Measurements from ENCODE around the gene DEGS2. TPM values are rescaled to one million over a fixed set of nuclear protein-coding genes. Genes with fewer than 3 reads are reported as not detected.

The DEGS2 gene
- total RNA-seq, 1 donor from 2014 or later: 149 TPM

- no peak for DNase-seq (ENCODE audit: low spot score)
Measured at GRCh38 chr14:100148837-100149731, 10.4 kb downstream of the DEGS2 start.

GRCh38 chr14:100147691-100148464 is 11.6 kb downstream of the DEGS2 start:
- DNase-seq (ENCODE audit: low spot score): no peak

GRCh38 chr14:100147181-100147631 is 12.2 kb downstream of the DEGS2 start:
- DNase-seq (ENCODE audit: low spot score): no peak

GRCh38 chr14:100146531-100147091 is 12.8 kb downstream of the DEGS2 start:
- no peak for DNase-seq (ENCODE audit: low spot score)

- no peak for DNase-seq (ENCODE audit: low spot score)
Measured at GRCh38 chr14:100145682-100146464, 13.6 kb downstream of the DEGS2 start.

GRCh38 chr14:100144996-100145646 is 14.3 kb downstream of the DEGS2 start:
- DNase-seq (ENCODE audit: low spot score): peak; percentile 75

- DNase-seq (ENCODE audit: low spot score): no peak
Measured at GRCh38 chr14:100144645-100144995, 14.8 kb downstream of the DEGS2 start.

- DNase-seq (ENCODE audit: low spot score): no peak
Measured at GRCh38 chr14:100143934-100144333, 15.5 kb downstream of the DEGS2 start.

GRCh38 chr14:100143523-100143922 is 15.9 kb downstream of the DEGS2 start:
- no peak for DNase-seq (ENCODE audit: low spot score)

- peak; percentile 73 for DNase-seq (ENCODE audit: low spot score)
Measured at GRCh38 chr14:100142073-100143040, 17.1 kb downstream of the DEGS2 start.

- DNase-seq (ENCODE audit: low spot score): no peak
Measured at GRCh38 chr14:100141098-100141497, 18.3 kb downstream of the DEGS2 start.

- no peak for DNase-seq (ENCODE audit: low spot score)
Measured at GRCh38 chr14:100140452-100141078, 18.9 kb downstream of the DEGS2 start.

- no peak for DNase-seq (ENCODE audit: low spot score)
Measured at GRCh38 chr14:100138955-100139354, 20.5 kb downstream of the DEGS2 start.

- no peak for DNase-seq (ENCODE audit: low spot score)
Measured at GRCh38 chr14:100138082-100138787, 21.2 kb downstream of the DEGS2 start.

- DNase-seq (ENCODE audit: low spot score): no peak
Measured at GRCh38 chr14:100137173-100137572, 22.3 kb downstream of the DEGS2 start.

- no peak for DNase-seq (ENCODE audit: low spot score)
Measured at GRCh38 chr14:100135784-100136183, 23.7 kb downstream of the DEGS2 start.

GRCh38 chr14:100135073-100135472 is 24.4 kb downstream of the DEGS2 start:
- DNase-seq (ENCODE audit: low spot score): no peak

- no peak for DNase-seq (ENCODE audit: low spot score)
Measured at GRCh38 chr14:100134586-100134985, 24.9 kb downstream of the DEGS2 start.

Measured in mucosa of gallbladder (tissue), 1 donor.